GM12878 (cell line): ENCODE measurements around the gene SVBP. TPM values are rescaled to one million over a fixed set of nuclear protein-coding genes. Genes with fewer than 3 reads are reported as not detected.

Source experiments
- BCL11A ChIP-seq: IDR thresholded peaks from 2 replicates; pipeline ENCODE4 v1.6.1; 2011; ENCODE audit warnings: low read depth, low read length
- ESRRA ChIP-seq: IDR thresholded peaks from 2 replicates; pipeline ENCODE4 v1.6.1; 2012; ENCODE audit warnings: mild to moderate bottlenecking, low read length, improper control_type of control experiment
- IRF4 ChIP-seq: IDR thresholded peaks from 2 replicates; pipeline ENCODE4 v1.6.1; 2011; ENCODE audit warnings: low read depth, low read length
- NBN ChIP-seq: fragments of 450-650 bp; IDR thresholded peaks from 2 replicates; pipeline ENCODE4 v1.6.1; 2016
- NR2C1 ChIP-seq: fragments of 450-650 bp; IDR thresholded peaks from 2 replicates; pipeline ENCODE4 v1.6.1; 2017; ENCODE audit warnings: antibody characterized with exemption, mild to moderate bottlenecking, moderate library complexity
- POLR2AphosphoS5 ChIP-seq: IDR thresholded peaks from 2 replicates; pipeline ENCODE4 v1.6.1; 2011; ENCODE audit warnings: mild to moderate bottlenecking, low read length, inconsistent platforms
- RBBP5 ChIP-seq: fragments of 200-600 bp; sonication (generic); conservative IDR thresholded peaks from 2 replicates; pipeline ENCODE4 v1.6.1; 2016
- RCOR1 ChIP-seq: conservative IDR thresholded peaks from 2 replicates; pipeline ENCODE4 v1.6.1; 2012; ENCODE audit warnings: low read depth, low read length, improper control_type of control experiment
- STAT3 ChIP-seq: IDR thresholded peaks from 2 replicates; pipeline ENCODE4 v1.6.1; 2011; ENCODE audit warnings: low read depth, low read length, improper control_type of control experiment
- SUZ12 ChIP-seq: fragments of 200-600 bp; sonication (generic); IDR thresholded peaks from one replicate; pipeline ENCODE4 v1.6.1; 2018; ENCODE audit warnings: antibody characterized with exemption, mild to moderate bottlenecking; ENCODE audit not compliant: unreplicated experiment
- ZNF274 ChIP-seq: IDR thresholded peaks from one replicate; pipeline ENCODE4 v1.8.0; 2011; ENCODE audit not compliant: insufficient read length, insufficient read depth
- polyA plus RNA-seq, 11 experiments: library from polyadenylated mRNA; depleted of rRNA in 4 of 11; unstranded in 6 of 11; stranded (reverse) in 5 of 11; fragments of >200 nt; fragmentation: Nextera tagmentation in 4 of 11; fragmentation: Illumina TruSeq in 1 of 11; extraction: Ambion mirVana in 4 of 11; extraction: Trizol in 1 of 11; gene quantifications; 1 replicate in 1 of 11; 2 replicates in 10 of 11; pipeline versions ENCODE4 v1.2.1 to v1.2.3, GENCODE V29; 2011 to 2016; ENCODE audit warnings: inconsistent platforms in 2 of 11, missing spikeins in 2 of 11, low read depth in 1 of 11
- total RNA-seq, 4 experiments: library from RNA; depleted of rRNA in 3 of 4; stranded (reverse); fragments of >200 nt in 3 of 4; fragmentation: Illumina TruSeq in 1 of 4; extraction: Trizol in 1 of 4; gene quantifications; 2 replicates each; pipeline versions ENCODE4 v1.2.1 to v1.2.3, GENCODE V29; 2013 to 2021
- TF ChIP-seq, protein P1 (sequence below): IDR thresholded peaks from 2 replicates; pipeline ENCODE4 v1.6.1; 2012; ENCODE audit warnings: mild to moderate bottlenecking, low read depth, low read length
- TF ChIP-seq, protein P2 (sequence below): IDR thresholded peaks from 2 replicates; pipeline ENCODE4 v1.6.1; 2012; ENCODE audit warnings: low read depth, low read length, improper control_type of control experiment
- TF ChIP-seq, protein P3 (sequence below): fragments of 450-650 bp; IDR thresholded peaks from 2 replicates; pipeline ENCODE4 v1.6.1; 2016; ENCODE audit warnings: mild to moderate bottlenecking, moderate library complexity, borderline replicate concordance
- TF ChIP-seq, protein P4 (sequence below): fragments of 450-650 bp; IDR thresholded peaks from 2 replicates; pipeline ENCODE4 v1.6.1; 2017; ENCODE audit warnings: low read depth, mild to moderate bottlenecking, moderate library complexity
- TF ChIP-seq, protein P5 (sequence below): fragments of 450-650 bp; IDR thresholded peaks from 2 replicates; pipeline ENCODE4 v1.6.1; 2016; ENCODE audit warnings: mild to moderate bottlenecking
- TF ChIP-seq, protein P6 (sequence below): fragments of 150-350 bp; IDR thresholded peaks from 2 replicates; pipeline ENCODE4 v1.6.1; 2014; ENCODE audit warnings: mild to moderate bottlenecking, low read depth, low read length

The SVBP gene
- total and polyA plus RNA-seq, 10 of the 15 experiments (the other 5 are each of a cell fraction or from before 2014, with no cell fraction given), result 12.6 to 29.5 (median 19.8) TPM

DNA sequence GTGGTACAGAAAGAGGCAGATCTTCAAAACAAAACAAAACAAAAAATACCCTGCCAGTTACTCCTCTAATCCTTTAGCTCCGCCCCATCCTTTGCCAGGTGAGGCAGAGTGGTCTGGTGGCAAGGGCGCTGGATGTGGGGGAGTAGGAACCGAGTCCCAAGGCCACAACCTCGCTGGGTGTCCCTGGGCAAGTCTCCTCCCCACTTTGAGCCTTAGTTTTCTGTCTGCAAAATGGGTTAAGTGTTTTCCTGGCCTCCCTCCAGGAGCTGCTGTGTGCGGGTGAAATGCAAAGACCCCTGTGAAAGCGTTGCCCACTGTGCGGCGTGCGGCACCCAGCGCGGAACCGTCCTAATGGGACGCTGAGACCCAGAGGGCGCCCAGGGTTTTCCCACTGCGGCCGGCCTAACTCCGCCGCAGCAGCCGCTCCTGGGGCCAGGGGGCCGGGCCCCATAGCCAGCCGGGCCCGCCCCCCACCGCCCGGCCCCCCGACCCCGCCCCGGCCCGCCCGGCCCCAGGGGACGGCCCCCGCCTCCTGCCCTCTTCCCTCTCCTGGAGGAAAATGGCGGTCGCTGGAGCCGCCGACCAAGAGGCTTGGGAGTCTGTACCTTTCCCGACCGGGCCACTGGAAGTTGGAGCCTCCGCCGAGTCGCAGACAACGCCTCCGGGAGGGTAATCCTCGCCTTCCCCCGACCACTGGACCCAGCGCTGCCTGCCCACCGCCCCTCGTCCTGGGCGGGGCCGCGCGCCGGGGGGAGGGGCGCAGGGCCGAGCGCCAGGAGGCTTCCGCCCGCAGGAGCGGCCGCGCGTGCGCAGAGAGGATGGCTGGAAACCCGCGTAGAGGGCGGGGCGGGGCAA lies at the start of gene SVBP, which contains the start of gene ERMAP (continued):
- TF ChIP-seq, protein P1, sequence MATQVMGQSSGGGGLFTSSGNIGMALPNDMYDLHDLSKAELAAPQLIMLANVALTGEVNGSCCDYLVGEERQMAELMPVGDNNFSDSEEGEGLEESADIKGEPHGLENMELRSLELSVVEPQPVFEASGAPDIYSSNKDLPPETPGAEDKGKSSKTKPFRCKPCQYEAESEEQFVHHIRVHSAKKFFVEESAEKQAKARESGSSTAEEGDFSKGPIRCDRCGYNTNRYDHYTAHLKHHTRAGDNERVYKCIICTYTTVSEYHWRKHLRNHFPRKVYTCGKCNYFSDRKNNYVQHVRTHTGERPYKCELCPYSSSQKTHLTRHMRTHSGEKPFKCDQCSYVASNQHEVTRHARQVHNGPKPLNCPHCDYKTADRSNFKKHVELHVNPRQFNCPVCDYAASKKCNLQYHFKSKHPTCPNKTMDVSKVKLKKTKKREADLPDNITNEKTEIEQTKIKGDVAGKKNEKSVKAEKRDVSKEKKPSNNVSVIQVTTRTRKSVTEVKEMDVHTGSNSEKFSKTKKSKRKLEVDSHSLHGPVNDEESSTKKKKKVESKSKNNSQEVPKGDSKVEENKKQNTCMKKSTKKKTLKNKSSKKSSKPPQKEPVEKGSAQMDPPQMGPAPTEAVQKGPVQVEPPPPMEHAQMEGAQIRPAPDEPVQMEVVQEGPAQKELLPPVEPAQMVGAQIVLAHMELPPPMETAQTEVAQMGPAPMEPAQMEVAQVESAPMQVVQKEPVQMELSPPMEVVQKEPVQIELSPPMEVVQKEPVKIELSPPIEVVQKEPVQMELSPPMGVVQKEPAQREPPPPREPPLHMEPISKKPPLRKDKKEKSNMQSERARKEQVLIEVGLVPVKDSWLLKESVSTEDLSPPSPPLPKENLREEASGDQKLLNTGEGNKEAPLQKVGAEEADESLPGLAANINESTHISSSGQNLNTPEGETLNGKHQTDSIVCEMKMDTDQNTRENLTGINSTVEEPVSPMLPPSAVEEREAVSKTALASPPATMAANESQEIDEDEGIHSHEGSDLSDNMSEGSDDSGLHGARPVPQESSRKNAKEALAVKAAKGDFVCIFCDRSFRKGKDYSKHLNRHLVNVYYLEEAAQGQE, result no peak
- no peak for TF ChIP-seq BCL11A
- TF ChIP-seq ZNF274, result no peak
- TF ChIP-seq POLR2AphosphoS5, result peak; percentile 67; the same call in 1 of the 2 replicates
- TF ChIP-seq, protein P2, sequence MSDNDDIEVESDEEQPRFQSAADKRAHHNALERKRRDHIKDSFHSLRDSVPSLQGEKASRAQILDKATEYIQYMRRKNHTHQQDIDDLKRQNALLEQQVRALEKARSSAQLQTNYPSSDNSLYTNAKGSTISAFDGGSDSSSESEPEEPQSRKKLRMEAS, result no peak; the same call in 1 of the 2 replicates
- TF ChIP-seq NR2C1, result peak; percentile 35; the same call in 1 of the 2 replicates
- TF ChIP-seq ESRRA, result no peak
- TF ChIP-seq, protein P3, sequence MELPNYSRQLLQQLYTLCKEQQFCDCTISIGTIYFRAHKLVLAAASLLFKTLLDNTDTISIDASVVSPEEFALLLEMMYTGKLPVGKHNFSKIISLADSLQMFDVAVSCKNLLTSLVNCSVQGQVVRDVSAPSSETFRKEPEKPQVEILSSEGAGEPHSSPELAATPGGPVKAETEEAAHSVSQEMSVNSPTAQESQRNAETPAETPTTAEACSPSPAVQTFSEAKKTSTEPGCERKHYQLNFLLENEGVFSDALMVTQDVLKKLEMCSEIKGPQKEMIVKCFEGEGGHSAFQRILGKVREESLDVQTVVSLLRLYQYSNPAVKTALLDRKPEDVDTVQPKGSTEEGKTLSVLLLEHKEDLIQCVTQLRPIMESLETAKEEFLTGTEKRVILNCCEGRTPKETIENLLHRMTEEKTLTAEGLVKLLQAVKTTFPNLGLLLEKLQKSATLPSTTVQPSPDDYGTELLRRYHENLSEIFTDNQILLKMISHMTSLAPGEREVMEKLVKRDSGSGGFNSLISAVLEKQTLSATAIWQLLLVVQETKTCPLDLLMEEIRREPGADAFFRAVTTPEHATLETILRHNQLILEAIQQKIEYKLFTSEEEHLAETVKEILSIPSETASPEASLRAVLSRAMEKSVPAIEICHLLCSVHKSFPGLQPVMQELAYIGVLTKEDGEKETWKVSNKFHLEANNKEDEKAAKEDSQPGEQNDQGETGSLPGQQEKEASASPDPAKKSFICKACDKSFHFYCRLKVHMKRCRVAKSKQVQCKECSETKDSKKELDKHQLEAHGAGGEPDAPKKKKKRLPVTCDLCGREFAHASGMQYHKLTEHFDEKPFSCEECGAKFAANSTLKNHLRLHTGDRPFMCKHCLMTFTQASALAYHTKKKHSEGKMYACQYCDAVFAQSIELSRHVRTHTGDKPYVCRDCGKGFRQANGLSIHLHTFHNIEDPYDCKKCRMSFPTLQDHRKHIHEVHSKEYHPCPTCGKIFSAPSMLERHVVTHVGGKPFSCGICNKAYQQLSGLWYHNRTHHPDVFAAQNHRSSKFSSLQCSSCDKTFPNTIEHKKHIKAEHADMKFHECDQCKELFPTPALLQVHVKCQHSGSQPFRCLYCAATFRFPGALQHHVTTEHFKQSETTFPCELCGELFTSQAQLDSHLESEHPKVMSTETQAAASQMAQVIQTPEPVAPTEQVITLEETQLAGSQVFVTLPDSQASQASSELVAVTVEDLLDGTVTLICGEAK, result no peak
- TF ChIP-seq IRF4, result no peak
- TF ChIP-seq, protein P4, sequence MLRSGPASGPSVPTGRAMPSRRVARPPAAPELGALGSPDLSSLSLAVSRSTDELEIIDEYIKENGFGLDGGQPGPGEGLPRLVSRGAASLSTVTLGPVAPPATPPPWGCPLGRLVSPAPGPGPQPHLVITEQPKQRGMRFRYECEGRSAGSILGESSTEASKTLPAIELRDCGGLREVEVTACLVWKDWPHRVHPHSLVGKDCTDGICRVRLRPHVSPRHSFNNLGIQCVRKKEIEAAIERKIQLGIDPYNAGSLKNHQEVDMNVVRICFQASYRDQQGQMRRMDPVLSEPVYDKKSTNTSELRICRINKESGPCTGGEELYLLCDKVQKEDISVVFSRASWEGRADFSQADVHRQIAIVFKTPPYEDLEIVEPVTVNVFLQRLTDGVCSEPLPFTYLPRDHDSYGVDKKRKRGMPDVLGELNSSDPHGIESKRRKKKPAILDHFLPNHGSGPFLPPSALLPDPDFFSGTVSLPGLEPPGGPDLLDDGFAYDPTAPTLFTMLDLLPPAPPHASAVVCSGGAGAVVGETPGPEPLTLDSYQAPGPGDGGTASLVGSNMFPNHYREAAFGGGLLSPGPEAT, result peak; percentile 78; the same call in 1 of the 2 replicates
- no peak for TF ChIP-seq STAT3
- TF ChIP-seq RBBP5, result no peak
- TF ChIP-seq, protein P5, sequence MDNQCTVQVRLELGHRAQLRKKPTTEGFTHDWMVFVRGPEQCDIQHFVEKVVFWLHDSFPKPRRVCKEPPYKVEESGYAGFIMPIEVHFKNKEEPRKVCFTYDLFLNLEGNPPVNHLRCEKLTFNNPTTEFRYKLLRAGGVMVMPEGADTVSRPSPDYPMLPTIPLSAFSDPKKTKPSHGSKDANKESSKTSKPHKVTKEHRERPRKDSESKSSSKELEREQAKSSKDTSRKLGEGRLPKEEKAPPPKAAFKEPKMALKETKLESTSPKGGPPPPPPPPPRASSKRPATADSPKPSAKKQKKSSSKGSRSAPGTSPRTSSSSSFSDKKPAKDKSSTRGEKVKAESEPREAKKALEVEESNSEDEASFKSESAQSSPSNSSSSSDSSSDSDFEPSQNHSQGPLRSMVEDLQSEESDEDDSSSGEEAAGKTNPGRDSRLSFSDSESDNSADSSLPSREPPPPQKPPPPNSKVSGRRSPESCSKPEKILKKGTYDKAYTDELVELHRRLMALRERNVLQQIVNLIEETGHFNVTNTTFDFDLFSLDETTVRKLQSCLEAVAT, result 0 out of 2 replicates have a peak, but pooled peaks have one; percentile 14
- TF ChIP-seq SUZ12, result no peak
- TF ChIP-seq, protein P6, sequence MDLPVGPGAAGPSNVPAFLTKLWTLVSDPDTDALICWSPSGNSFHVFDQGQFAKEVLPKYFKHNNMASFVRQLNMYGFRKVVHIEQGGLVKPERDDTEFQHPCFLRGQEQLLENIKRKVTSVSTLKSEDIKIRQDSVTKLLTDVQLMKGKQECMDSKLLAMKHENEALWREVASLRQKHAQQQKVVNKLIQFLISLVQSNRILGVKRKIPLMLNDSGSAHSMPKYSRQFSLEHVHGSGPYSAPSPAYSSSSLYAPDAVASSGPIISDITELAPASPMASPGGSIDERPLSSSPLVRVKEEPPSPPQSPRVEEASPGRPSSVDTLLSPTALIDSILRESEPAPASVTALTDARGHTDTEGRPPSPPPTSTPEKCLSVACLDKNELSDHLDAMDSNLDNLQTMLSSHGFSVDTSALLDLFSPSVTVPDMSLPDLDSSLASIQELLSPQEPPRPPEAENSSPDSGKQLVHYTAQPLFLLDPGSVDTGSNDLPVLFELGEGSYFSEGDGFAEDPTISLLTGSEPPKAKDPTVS, result no peak
- 0 out of 2 replicates have a peak, but pooled peaks have one; percentile 64 for TF ChIP-seq NBN
- TF ChIP-seq RCOR1, result no peak
